Fibroblast of mammary gland (primary cell): Measurements from ENCODE around the gene NFIA.

ENCODE experiments used
- DNase-seq: peaks from one replicate; pipeline ENCODE4 v3.0.0-alpha.2; 2010; ENCODE audit warnings: low read depth
- H3K4me3 ChIP-seq: 2 replicates; pipeline ENCODE4 v1.5.1; 2011; ENCODE audit warnings: low read depth, mild to moderate bottlenecking, low read length, moderate library complexity; ENCODE audit not compliant: control insufficient read depth
- TF ChIP-seq, protein P1 (sequence below): conservative IDR thresholded peaks from 2 replicates; pipeline ENCODE4 v1.5.1; 2011; ENCODE audit warnings: low read depth, low read length, inconsistent platforms; ENCODE audit not compliant: control insufficient read depth, insufficient read depth

NFIA gene

DNA sequence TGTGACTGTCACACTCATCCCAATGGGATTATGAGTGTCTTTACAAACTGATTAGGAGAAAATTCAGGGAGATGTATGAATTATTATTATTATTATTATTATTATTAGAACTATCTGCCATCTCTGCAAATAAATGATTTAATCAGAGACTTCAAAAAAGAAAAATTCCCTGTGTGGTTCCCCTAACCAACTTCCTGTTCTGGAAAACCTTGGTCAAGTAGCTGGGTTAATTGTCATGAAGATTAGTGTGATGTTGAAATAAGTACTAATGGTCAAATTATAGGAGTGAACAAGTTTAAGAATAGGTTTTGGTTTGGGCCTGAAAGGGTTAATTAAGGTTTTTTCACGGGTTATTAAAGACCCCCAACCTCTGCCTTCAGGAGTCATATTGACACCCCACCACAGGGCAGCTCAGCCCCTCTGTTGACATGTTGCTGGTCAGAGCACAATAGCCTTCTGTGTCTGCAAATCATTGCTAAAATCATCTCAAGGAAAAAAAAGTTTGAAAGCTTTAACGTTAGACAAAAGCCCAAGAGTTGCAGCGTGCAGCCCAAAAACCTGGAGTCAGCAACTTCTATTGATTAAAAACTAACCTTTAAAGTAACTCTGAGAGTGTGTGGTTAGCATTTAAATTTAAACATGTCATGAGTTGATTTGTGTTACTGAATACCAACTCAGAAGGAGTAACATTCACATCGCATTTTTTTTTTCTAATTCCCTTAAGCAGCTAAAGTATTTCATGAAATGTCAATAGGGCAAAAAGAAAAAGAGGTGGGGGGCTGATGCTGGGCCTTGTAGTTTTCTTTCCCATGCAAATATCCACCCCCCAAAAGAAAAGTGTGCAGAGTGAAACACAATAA is 370.0 kb downstream of the NFIA start:
- no peak overlapping the region for H3K4me3 ChIP-seq
- no peak for DNase-seq
- TF ChIP-seq, protein P1, sequence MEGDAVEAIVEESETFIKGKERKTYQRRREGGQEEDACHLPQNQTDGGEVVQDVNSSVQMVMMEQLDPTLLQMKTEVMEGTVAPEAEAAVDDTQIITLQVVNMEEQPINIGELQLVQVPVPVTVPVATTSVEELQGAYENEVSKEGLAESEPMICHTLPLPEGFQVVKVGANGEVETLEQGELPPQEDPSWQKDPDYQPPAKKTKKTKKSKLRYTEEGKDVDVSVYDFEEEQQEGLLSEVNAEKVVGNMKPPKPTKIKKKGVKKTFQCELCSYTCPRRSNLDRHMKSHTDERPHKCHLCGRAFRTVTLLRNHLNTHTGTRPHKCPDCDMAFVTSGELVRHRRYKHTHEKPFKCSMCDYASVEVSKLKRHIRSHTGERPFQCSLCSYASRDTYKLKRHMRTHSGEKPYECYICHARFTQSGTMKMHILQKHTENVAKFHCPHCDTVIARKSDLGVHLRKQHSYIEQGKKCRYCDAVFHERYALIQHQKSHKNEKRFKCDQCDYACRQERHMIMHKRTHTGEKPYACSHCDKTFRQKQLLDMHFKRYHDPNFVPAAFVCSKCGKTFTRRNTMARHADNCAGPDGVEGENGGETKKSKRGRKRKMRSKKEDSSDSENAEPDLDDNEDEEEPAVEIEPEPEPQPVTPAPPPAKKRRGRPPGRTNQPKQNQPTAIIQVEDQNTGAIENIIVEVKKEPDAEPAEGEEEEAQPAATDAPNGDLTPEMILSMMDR: no peak

DNA sequence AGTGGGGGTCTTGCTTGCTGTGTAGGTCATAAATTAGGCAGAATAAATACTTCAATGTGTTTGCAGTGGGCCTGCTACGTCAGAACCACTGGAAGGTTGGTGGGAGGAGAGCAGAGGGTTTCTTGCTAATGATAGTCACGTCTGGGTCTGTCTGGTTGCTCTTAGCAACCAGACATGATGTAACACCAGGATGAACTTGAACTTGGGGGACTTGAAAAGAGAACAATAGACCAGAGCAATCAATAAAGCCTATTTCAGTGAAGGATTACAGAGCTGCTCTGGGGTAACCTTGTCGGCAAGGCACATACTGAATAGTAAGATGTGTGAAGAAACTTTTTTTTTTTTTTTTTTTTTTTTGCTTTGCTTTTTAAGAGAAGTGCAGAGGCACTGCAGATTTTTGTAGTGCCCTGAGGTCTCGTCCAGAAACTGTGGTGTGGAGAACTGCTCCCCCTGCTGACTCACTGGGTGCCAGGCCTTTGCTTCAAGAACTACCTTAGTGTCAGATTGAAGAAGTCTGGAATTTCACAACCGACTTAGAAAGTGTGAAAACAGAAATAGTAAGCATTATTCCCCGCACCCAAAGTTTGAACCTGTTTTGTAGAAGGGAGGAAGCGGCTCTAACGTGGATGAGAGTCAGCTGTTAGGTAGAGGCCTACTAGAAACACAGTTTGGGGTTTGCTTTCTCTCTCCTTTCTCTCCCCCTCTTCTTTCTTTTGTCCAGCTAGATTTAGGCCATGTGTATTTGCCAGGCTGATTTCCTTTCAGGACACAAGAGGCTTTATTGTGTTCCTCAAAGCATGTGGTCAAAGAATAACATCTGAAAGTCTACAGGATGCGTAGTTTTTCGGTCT is 371.0 kb downstream of the NFIA start:
- TF ChIP-seq, protein P1: peak; percentile 86
- peak; percentile 93 for DNase-seq
- H3K4me3 ChIP-seq: no peak overlapping the region

DNA sequence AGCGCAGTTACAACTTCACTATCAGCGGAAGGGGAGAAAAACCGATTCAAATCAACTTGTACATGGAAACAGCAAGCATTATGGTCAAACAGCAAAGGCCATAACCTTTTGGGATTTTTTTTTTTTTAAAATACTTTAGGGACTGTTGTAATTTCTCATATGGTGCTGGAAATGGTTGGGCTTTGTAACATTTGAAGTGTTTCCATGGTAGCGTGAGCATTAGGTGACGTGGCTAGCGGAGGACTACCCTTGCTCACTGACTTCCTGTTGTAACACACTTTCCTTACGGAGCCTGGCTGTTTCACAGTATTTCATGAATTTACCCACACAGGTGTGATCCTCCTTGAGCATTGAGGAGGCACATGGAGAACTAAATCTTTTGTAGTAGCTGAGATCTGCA is 373.0 kb downstream of the NFIA start:
- H3K4me3 ChIP-seq: no peak overlapping the region
- TF ChIP-seq, protein P1: no peak
- DNase-seq: no peak

DNA sequence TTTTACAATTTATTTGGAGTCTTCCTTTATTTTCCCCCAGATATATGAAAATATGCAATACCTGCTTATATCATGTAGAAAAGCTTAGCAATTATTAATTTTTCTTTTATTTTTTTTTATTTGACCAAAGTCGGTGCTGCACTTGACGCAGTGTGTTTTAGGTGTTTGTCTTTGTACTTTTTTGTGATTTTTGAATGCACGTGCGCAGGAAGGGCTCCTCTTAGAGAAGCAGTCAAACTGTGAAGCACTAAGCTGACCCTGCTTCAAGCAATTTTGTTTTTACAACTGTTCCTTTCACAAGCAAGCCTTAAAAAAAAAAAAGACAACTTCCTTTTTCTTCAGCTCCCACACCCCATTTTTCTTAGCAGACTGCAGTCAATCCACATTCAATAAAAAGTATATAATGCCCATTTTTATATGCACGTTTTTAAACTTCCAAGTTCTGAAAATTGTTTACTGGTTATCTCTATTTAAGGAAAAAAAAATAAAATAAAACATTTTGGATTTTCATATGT is 375.2 kb downstream of the NFIA start:
- H3K4me3 ChIP-seq: no peak overlapping the region
- DNase-seq: no peak
- TF ChIP-seq, protein P1: no peak

DNA sequence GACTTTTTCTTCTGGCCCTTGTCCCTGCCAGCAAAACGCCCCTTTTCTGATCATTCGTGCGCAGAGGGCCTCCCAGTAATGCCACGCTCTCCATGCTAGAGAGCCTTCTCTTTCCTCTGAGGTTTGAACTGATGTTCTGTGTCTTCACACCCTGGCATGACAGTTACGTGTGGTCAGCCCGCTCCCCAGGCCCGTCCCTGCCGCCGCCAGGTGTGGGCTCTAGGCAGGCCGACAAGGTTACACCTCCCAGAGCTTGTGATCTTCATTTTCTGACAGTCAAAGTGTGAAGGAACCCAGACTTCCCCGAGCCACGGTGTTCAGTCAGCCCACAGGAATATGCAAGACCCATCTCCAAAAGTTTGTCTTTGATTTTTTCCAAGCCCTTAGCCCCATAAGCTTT is 377.0 kb downstream of the NFIA start:
- TF ChIP-seq, protein P1: no peak

DNA sequence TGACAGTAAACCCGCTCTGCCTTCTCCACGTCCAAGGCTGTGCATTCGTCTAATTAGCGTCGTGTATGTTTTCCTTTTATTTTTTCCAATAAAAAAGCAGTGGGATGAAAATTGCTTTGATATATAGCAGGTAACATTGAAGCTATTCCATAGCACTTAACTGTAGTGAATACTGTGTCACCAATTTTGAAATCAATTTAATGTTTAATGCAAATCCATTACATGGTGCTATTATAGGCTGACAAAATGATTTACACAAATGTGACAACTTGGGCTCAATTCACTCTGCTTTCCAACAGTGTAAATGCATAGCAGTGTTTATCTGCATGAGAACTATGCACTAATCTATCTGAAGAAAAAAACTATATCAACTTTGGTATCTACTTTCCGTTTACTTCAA is 377.8 kb downstream of the NFIA start:
- no peak for DNase-seq
- H3K4me3 ChIP-seq: no peak overlapping the region
- TF ChIP-seq, protein P1: no peak

More for the DNA sequence above, 377.0 kb downstream of the NFIA start:
- DNase-seq: no peak
- no peak overlapping the region for H3K4me3 ChIP-seq
